ENCODE results near the gene PCDHB16. TPM values are rescaled to one million over a fixed set of nuclear protein-coding genes. Genes with fewer than 3 reads are reported as not detected.

The PCDHB16 gene
- total RNA-seq, 1 experiment from 2014 or later = 0.04 TPM

GRCh38 chr5:141234109-141234667, 52.0 kb downstream of the PCDHB16 start:
- Histone ChIP-seq H4K20me1 (ENCODE audit: insufficient read depth, low read depth, low read length) (no peaks in the 10 kb centered on the region), H2AFZ (ENCODE audit: low read length) (no peak overlapping the region), H3K79me2 (ENCODE audit: low read length) (no peaks in the 10 kb centered on the region), H3K4me3 (ENCODE audit: low read length) (no peak overlapping the region), H3K4me2 (ENCODE audit: low read depth, low read length, poor library complexity, severe bottlenecking) (no peak overlapping the region), H3K9ac (ENCODE audit: low read length) (no peak overlapping the region), H3K9me2 (replicated peaks; ENCODE audit: insufficient read depth, low read length) (no peaks in the 10 kb centered on the region), H3K9me3 (ENCODE audit: low read length) (peaks cover 4% of the 10 kb centered on the region; the same call in 1 of the 2 replicates), H3K27ac (ENCODE audit: low read length) (no peak overlapping the region), H3K27me3 (ENCODE audit: low read length) (no peaks in the 10 kb centered on the region), H3K36me3 (ENCODE audit: insufficient read depth, low read length) (no peaks in the 10 kb centered on the region), H3K4me1 (ENCODE audit: low read length) (no peaks in the 10 kb centered on the region)
- no peak for DNase-seq

Other genes with a start within 250 kb of the PCDHB16 start
- not detected in 2 replicates for gene PCDHAC2, start 215.9 kb upstream of the PCDHB16 start, total RNA-seq (2014; rRNA removed; shearing (Covaris generic); ENCODE audit: low replicate concordance)
- not detected in 2 replicates for gene PCDHB1, start 131.0 kb upstream of the PCDHB16 start, total RNA-seq (2014; rRNA removed; shearing (Covaris generic); ENCODE audit: low replicate concordance)
- not detected in 2 replicates for gene PCDHB2, start 87.8 kb upstream of the PCDHB16 start, total RNA-seq (2014; rRNA removed; shearing (Covaris generic); ENCODE audit: low replicate concordance)
- not detected in 2 replicates for gene PCDHB3, start 81.9 kb upstream of the PCDHB16 start, total RNA-seq (2014; rRNA removed; shearing (Covaris generic); ENCODE audit: low replicate concordance)
- gene PCDHB4, start 60.6 kb upstream of the PCDHB16 start, total RNA-seq (2014; rRNA removed; shearing (Covaris generic); ENCODE audit: low replicate concordance) = not detected in 2 replicates
- not detected in 2 replicates for gene PCDHB5, start 47.2 kb upstream of the PCDHB16 start, total RNA-seq (2014; rRNA removed; shearing (Covaris generic); ENCODE audit: low replicate concordance)
- not detected in 2 replicates for gene PCDHB6, start 32.3 kb upstream of the PCDHB16 start, total RNA-seq (2014; rRNA removed; shearing (Covaris generic); ENCODE audit: low replicate concordance)
- not detected in 2 replicates for gene PCDHB7, start 9.7 kb upstream of the PCDHB16 start, total RNA-seq (2014; rRNA removed; shearing (Covaris generic); ENCODE audit: low replicate concordance)
- gene PCDHB8, start 4.6 kb upstream of the PCDHB16 start, total RNA-seq (2014; rRNA removed; shearing (Covaris generic); ENCODE audit: low replicate concordance) = not detected in 2 replicates
- gene PCDHB9, start 4.8 kb downstream of the PCDHB16 start, total RNA-seq (2014; rRNA removed; shearing (Covaris generic); ENCODE audit: low replicate concordance) = 0.11 and 0.29 TPM in 2 replicates
- 0.11 TPM in 1 of 2 replicates, not detected in the other for gene PCDHB10, start 10.0 kb downstream of the PCDHB16 start, total RNA-seq (2014; rRNA removed; shearing (Covaris generic); ENCODE audit: low replicate concordance)
- not detected in 2 replicates for gene PCDHB11, start 17.2 kb downstream of the PCDHB16 start, total RNA-seq (2014; rRNA removed; shearing (Covaris generic); ENCODE audit: low replicate concordance)
- gene PCDHB12, start 26.3 kb downstream of the PCDHB16 start, total RNA-seq (2014; rRNA removed; shearing (Covaris generic); ENCODE audit: low replicate concordance) = not detected in 2 replicates
- gene PCDHB13, start 31.5 kb downstream of the PCDHB16 start, total RNA-seq (2014; rRNA removed; shearing (Covaris generic); ENCODE audit: low replicate concordance) = 0.19 and 0.69 TPM in 2 replicates
- gene PCDHB14, start 41.0 kb downstream of the PCDHB16 start, total RNA-seq (2014; rRNA removed; shearing (Covaris generic); ENCODE audit: low replicate concordance) = 0.48 and 0.90 TPM in 2 replicates
- 0.25 TPM in 1 of 2 replicates, not detected in the other for gene PCDHB15, start 63.0 kb downstream of the PCDHB16 start, total RNA-seq (2014; rRNA removed; shearing (Covaris generic); ENCODE audit: low replicate concordance)
- gene SLC25A2, start 121.7 kb downstream of the PCDHB16 start, total RNA-seq (2014; rRNA removed; shearing (Covaris generic); ENCODE audit: low replicate concordance) = 0.65 and 0.82 TPM in 2 replicates
- 70.0 and 85.9 TPM in 2 replicates for gene TAF7, start 138.4 kb downstream of the PCDHB16 start, total RNA-seq (2014; rRNA removed; shearing (Covaris generic); ENCODE audit: low replicate concordance)
- 0.48 and 1.2 TPM in 2 replicates for gene PCDHGA1, start 148.1 kb downstream of the PCDHB16 start, total RNA-seq (2014; rRNA removed; shearing (Covaris generic); ENCODE audit: low replicate concordance)
- 0.04 TPM in 1 of 2 replicates, not detected in the other for gene PCDHGA2, start 156.4 kb downstream of the PCDHB16 start, total RNA-seq (2014; rRNA removed; shearing (Covaris generic); ENCODE audit: low replicate concordance)
- not detected in 2 replicates for gene PCDHGA3, start 161.4 kb downstream of the PCDHB16 start, total RNA-seq (2014; rRNA removed; shearing (Covaris generic); ENCODE audit: low replicate concordance)
- 14.0 and 15.3 TPM in 2 replicates for gene PCDHGB1, start 167.7 kb downstream of the PCDHB16 start, total RNA-seq (2014; rRNA removed; shearing (Covaris generic); ENCODE audit: low replicate concordance)
- gene PCDHGA4, start 172.6 kb downstream of the PCDHB16 start, total RNA-seq (2014; rRNA removed; shearing (Covaris generic); ENCODE audit: low replicate concordance) = 11.1 and 13.5 TPM in 2 replicates
- 9.8 and 11.5 TPM in 2 replicates for gene PCDHGB2, start 177.6 kb downstream of the PCDHB16 start, total RNA-seq (2014; rRNA removed; shearing (Covaris generic); ENCODE audit: low replicate concordance)
- gene PCDHGA5, start 181.8 kb downstream of the PCDHB16 start, total RNA-seq (2014; rRNA removed; shearing (Covaris generic); ENCODE audit: low replicate concordance) = 8.8 and 9.7 TPM in 2 replicates
- 19.5 and 22.7 TPM in 2 replicates for gene PCDHGB3, start 187.9 kb downstream of the PCDHB16 start, total RNA-seq (2014; rRNA removed; shearing (Covaris generic); ENCODE audit: low replicate concordance)
- gene PCDHGA6, start 191.5 kb downstream of the PCDHB16 start, total RNA-seq (2014; rRNA removed; shearing (Covaris generic); ENCODE audit: low replicate concordance) = 10.9 and 14.5 TPM in 2 replicates
- gene PCDHGA7, start 200.4 kb downstream of the PCDHB16 start, total RNA-seq (2014; rRNA removed; shearing (Covaris generic); ENCODE audit: low replicate concordance) = 8.4 and 11.5 TPM in 2 replicates
- gene PCDHGB4, start 205.3 kb downstream of the PCDHB16 start, total RNA-seq (2014; rRNA removed; shearing (Covaris generic); ENCODE audit: low replicate concordance) = 6.3 and 10.0 TPM in 2 replicates
- gene PCDHGA8, start 210.2 kb downstream of the PCDHB16 start, total RNA-seq (2014; rRNA removed; shearing (Covaris generic); ENCODE audit: low replicate concordance) = 8.8 and 9.6 TPM in 2 replicates
- gene PCDHGB5, start 215.6 kb downstream of the PCDHB16 start, total RNA-seq (2014; rRNA removed; shearing (Covaris generic); ENCODE audit: low replicate concordance) = 17.0 and 26.4 TPM in 2 replicates
- 13.0 and 15.7 TPM in 2 replicates for gene PCDHGA9, start 220.4 kb downstream of the PCDHB16 start, total RNA-seq (2014; rRNA removed; shearing (Covaris generic); ENCODE audit: low replicate concordance)
- 5.5 and 8.8 TPM in 2 replicates for gene PCDHGB6, start 225.6 kb downstream of the PCDHB16 start, total RNA-seq (2014; rRNA removed; shearing (Covaris generic); ENCODE audit: low replicate concordance)
- 8.5 and 11.2 TPM in 2 replicates for gene PCDHGA10, start 230.6 kb downstream of the PCDHB16 start, total RNA-seq (2014; rRNA removed; shearing (Covaris generic); ENCODE audit: low replicate concordance)
- 6.3 and 10.4 TPM in 2 replicates for gene PCDHGB7, start 235.3 kb downstream of the PCDHB16 start, total RNA-seq (2014; rRNA removed; shearing (Covaris generic); ENCODE audit: low replicate concordance)
- gene PCDHGA11, start 238.7 kb downstream of the PCDHB16 start, total RNA-seq (2014; rRNA removed; shearing (Covaris generic); ENCODE audit: low replicate concordance) = 9.3 and 10.4 TPM in 2 replicates
- gene PCDHGA12, start 248.1 kb downstream of the PCDHB16 start, total RNA-seq (2014; rRNA removed; shearing (Covaris generic); ENCODE audit: low replicate concordance) = 6.6 and 7.8 TPM in 2 replicates

All from Karpas-422 (cell line).